OCI-LY7 (cell line): Measurements from ENCODE around the gene FBXW8. TPM values are rescaled to one million over a fixed set of nuclear protein-coding genes. Genes with fewer than 3 reads are reported as not detected.

Source experiments
- BruUV-seq: library from RNA; stranded (reverse); fragments of 400-500 nt; replicated peaks from 2 replicates; lab custom pipeline; 2021; lab: Mats Ljungman, UMichigan
- CTCF ChIA-PET: fragments of 300-600 bp; sonication (Branson Sonifier 250); formaldehyde crosslinking; loops from one replicate; lab custom pipeline; 2022; ENCODE audit warnings: antibody characterized with exemption; ENCODE audit not compliant: unreplicated experiment; lab: Charles Lee
- POLR2A ChIA-PET: fragments of 300-600 bp; sonication (Branson Sonifier 250); formaldehyde crosslinking; loops from one replicate; lab custom pipeline; 2022; ENCODE audit warnings: antibody characterized with exemption; lab: Charles Lee
- DNase-seq: peaks from one replicate; pipeline ENCODE4 v3.0.0-alpha.2; 2015; ENCODE audit warnings: low spot score
- H2AFZ ChIP-seq: fragments of 200-600 bp; sonication (generic), shearing (Covaris generic); 2 replicates; pipeline ENCODE4 v1.6.1; 2014; ENCODE audit warnings: mild to moderate bottlenecking, antibody characterized with exemption, low read length, moderate library complexity
- H3K27ac ChIP-seq: fragments of 200-600 bp; sonication (generic); 2 replicates; pipeline ENCODE4 v1.5.1; 2014; ENCODE audit warnings: mixed run types, low read depth, mild to moderate bottlenecking, moderate library complexity, low read length, inconsistent platforms; ENCODE audit not compliant: poor library complexity, severe bottlenecking
- H3K36me3 ChIP-seq: fragments of 200-600 bp; sonication (generic); 2 replicates; pipeline ENCODE4 v1.6.1; 2014; ENCODE audit warnings: mild to moderate bottlenecking, antibody characterized with exemption, low read length, moderate library complexity, mixed read lengths; ENCODE audit not compliant: insufficient read depth
- H3K4me1 ChIP-seq: fragments of 200-600 bp; sonication (generic); 2 replicates; pipeline ENCODE4 v1.5.1; 2014; ENCODE audit warnings: mild to moderate bottlenecking, low read length; ENCODE audit not compliant: insufficient read depth, poor library complexity, severe bottlenecking
- H3K4me2 ChIP-seq: fragments of 200-600 bp; sonication (generic); 2 replicates; pipeline ENCODE4 v1.6.1; 2014; ENCODE audit warnings: mild to moderate bottlenecking, low read length
- H3K4me3 ChIP-seq: fragments of 200-600 bp; sonication (generic); 2 replicates; pipeline ENCODE4 v1.5.1; 2014; ENCODE audit warnings: mild to moderate bottlenecking, low read depth, low read length; ENCODE audit not compliant: poor library complexity, severe bottlenecking
- H3K79me2 ChIP-seq: fragments of 200-600 bp; sonication (generic); 2 replicates; pipeline ENCODE4 v1.6.1; 2016; ENCODE audit warnings: low read depth, mild to moderate bottlenecking, low read length, moderate library complexity, mixed read lengths; ENCODE audit not compliant: insufficient read depth
- H3K9me2 ChIP-seq: fragments of 200-600 bp; sonication (generic); 2 replicates; pipeline ENCODE4 v1.6.1; 2016; ENCODE audit warnings: mild to moderate bottlenecking, low read length, mixed read lengths; ENCODE audit not compliant: insufficient read depth
- H3K9me3 ChIP-seq: fragments of 200-600 bp; sonication (generic); 2 replicates; pipeline ENCODE4 v1.6.1; 2014; ENCODE audit warnings: mild to moderate bottlenecking, mixed run types, low read length, mixed read lengths
- H4K20me1 ChIP-seq: fragments of 200-600 bp; sonication (generic); 2 replicates; pipeline ENCODE4 v1.6.1; 2014; ENCODE audit warnings: mild to moderate bottlenecking, antibody characterized with exemption, low read length, moderate library complexity, mixed read lengths; ENCODE audit not compliant: insufficient read depth
- CTCF ChIP-seq: fragments of 200-600 bp; sonication (generic); conservative IDR thresholded peaks from 2 replicates; pipeline ENCODE4 v1.5.1; 2014; ENCODE audit warnings: mild to moderate bottlenecking, antibody characterized with exemption, low read length, moderate library complexity, mixed read lengths
- EZH2phosphoT487 ChIP-seq: fragments of 200-600 bp; sonication (generic); IDR thresholded peaks from 2 replicates; pipeline ENCODE4 v1.6.1; 2018; ENCODE audit warnings: low read depth, borderline replicate concordance, mild to moderate bottlenecking, mixed run types, antibody characterized with exemption, low read length, moderate library complexity, mixed read lengths
- intact Hi-C: fragments of 100-400 bp; cut with micrococcal nuclease; formaldehyde crosslinking; loops from one replicate; pipeline ENCODE4 v1.10.0; 2022; ENCODE audit not compliant: unreplicated experiment
- total RNA-seq, 2 experiments: library from RNA; depleted of rRNA in 1 of 2; stranded (reverse); fragments of >200 nt in 1 of 2; shearing (Covaris generic) in 1 of 2; gene quantifications; 2 replicates each; pipeline ENCODE4 v1.2.3, GENCODE V29; 2014 to 2022

Gene FBXW8
- total RNA-seq, 2 experiments from 2014 or later: 29.8 to 34.0 TPM

GRCh38 chr12:117064596-117064995, 153.8 kb downstream of the FBXW8 start:
- ChIA-PET CTCF (no interaction called here), POLR2A (no interaction called here)
- no peak for TF ChIP-seq CTCF
- no peak for TF ChIP-seq EZH2phosphoT487
- Histone ChIP-seq H3K27ac (no peak overlapping the region), H3K79me2 (no peaks in the 10 kb centered on the region), H4K20me1 (no peaks in the 10 kb centered on the region), H3K4me3 (no peak overlapping the region), H3K9me3 (no peaks in the 10 kb centered on the region), H3K4me1 (no peaks in the 10 kb centered on the region), H3K36me3 (no peaks in the 10 kb centered on the region), H3K4me2 (no peak overlapping the region), H3K9me2 (no peaks in the 10 kb centered on the region), H2AFZ (no peak overlapping the region)
- intact Hi-C loops: no loop called here
- no TSS peak for BruUV-seq
- DNase-seq: no peak

GRCh38 chr12:117067016-117067415, 156.3 kb downstream of the FBXW8 start:
- Histone ChIP-seq H3K27ac (no peak overlapping the region), H3K4me3 (no peak overlapping the region), H2AFZ (no peak overlapping the region), H3K9me2 (no peaks in the 10 kb centered on the region), H3K4me1 (no peaks in the 10 kb centered on the region), H3K9me3 (no peaks in the 10 kb centered on the region), H3K4me2 (no peak overlapping the region), H3K79me2 (no peaks in the 10 kb centered on the region), H4K20me1 (no peaks in the 10 kb centered on the region), H3K36me3 (no peaks in the 10 kb centered on the region)
- ChIA-PET CTCF (interaction anchor here (0.5 kb wide), 1 partner anchor 31 kb away, joined by 3 read pairs; no protein-coding TSS in a partner anchor), POLR2A (interaction anchor here (0.8 kb wide), 1 partner anchor 8 kb away, joined by 3 read pairs; no protein-coding TSS in a partner anchor)
- intact Hi-C loops: no loop called here
- no TSS peak for BruUV-seq
- TF ChIP-seq CTCF (no peak), EZH2phosphoT487 (no peak)
- DNase-seq: no peak

GRCh38 chr12:117067638-117068037, 156.9 kb downstream of the FBXW8 start:
- DNase-seq: no peak
- no peaks in the 10 kb centered on the region for H3K79me2 ChIP-seq
- intact Hi-C loops: no loop called here
- no peaks in the 10 kb centered on the region for H4K20me1 ChIP-seq
- TF ChIP-seq CTCF (no peak), EZH2phosphoT487 (no peak)
- H2AFZ ChIP-seq: no peak overlapping the region
- no peak overlapping the region for H3K27ac ChIP-seq
- H3K36me3 ChIP-seq: no peaks in the 10 kb centered on the region
- H3K4me2 ChIP-seq: no peak overlapping the region
- H3K9me3 ChIP-seq: no peaks in the 10 kb centered on the region
- no peaks in the 10 kb centered on the region for H3K9me2 ChIP-seq
- no TSS peak for BruUV-seq
- ChIA-PET CTCF (no interaction called here), POLR2A (interaction anchor here (0.8 kb wide), 1 partner anchor 9 kb away, joined by 3 read pairs; no protein-coding TSS in a partner anchor)
- H3K4me1 ChIP-seq: no peaks in the 10 kb centered on the region
- H3K4me3 ChIP-seq: no peak overlapping the region
